ENCODE results near the gene APPL1.
"Not testable (repeated sequence)": the region's sequence is repeated elsewhere in the genome, so short reads cannot be mapped to it uniquely, and the experiment has no call there.

The APPL1 gene

DNA sequence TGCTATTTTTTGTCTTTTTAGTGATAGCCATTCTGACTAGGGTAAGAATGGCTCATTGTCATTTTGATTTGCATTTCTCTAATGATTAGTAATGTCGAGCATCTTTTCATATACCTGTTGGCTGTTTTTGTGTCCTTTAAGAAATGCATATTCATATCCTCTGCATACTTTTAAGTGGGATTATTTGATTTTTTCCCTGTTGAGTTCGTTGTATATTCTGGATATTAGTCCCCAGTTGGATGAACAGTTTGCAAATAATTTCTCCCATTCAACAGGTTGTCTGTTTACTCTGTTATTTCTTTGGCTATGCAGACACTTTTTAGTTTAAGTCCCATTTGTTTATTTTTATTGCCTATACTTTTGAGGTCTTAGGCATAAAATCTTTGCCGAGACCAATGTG is 34.4 kb downstream of the APPL1 start:
- DNase-seq (ENCODE audit: low spot score) (no peak), FAIRE-seq (no peak)

DNA sequence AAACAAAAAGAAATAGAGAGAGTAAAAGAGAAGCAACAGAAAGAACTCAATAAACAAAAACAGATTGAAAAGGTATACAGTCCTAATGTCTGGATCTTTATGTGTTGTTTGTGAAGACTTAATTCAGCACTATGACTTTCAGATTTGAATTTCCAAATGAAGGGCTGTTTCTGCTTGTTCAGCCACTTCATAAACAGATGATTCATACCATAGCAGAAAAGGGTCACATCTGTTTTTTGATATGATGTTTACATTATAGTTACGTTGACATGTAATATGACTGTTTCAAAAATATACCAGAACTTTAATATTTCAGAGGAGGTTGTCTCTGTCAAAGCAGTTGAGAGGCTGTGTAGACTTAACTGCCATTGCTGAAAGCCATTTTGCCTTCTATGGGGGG is 40.9 kb downstream of the APPL1 start:
- FAIRE-seq: no peak
- no peak for DNase-seq (ENCODE audit: low spot score)

DNA sequence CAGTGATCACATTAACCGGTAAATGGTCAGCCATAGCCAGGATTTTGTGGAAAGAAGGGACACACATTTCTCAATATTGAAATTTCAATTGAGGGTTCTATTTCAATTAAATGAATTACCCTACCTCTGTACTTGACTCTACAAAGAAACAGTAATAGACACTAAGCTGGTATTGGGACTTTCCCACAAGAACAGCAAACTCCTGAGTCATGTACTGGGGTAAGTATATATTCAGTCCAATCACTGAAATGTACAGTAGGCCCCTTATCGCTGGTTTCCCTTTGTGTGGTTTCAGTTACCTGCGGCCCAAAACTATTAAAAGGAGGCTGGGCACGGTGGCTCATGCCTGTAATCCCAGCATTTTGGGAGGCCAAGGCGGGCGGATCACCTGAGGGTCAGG is 47.3 kb downstream of the APPL1 start:
- FAIRE-seq (no peak), DNase-seq (ENCODE audit: low spot score) (no peak)

DNA sequence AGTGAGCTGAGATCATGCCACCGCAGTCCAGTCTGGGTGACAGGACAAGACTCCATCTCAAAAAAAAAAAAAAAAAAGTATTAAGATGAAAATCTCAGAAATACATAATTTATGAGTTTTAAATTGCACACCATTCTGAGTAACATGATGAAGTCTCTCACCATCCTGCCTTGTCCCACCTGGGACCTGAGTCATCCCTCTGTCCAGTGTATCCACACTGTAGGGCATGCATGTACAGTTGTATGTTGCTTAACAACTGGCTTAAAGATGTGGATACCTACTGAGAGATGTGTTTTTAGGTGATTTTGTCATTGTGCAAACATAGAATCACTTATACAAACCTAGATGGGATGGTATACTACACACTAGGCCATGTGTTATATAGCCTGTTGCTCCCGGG is 47.9 kb downstream of the APPL1 start:
- FAIRE-seq: no peak
- DNase-seq (ENCODE audit: low spot score): no peak

DNA sequence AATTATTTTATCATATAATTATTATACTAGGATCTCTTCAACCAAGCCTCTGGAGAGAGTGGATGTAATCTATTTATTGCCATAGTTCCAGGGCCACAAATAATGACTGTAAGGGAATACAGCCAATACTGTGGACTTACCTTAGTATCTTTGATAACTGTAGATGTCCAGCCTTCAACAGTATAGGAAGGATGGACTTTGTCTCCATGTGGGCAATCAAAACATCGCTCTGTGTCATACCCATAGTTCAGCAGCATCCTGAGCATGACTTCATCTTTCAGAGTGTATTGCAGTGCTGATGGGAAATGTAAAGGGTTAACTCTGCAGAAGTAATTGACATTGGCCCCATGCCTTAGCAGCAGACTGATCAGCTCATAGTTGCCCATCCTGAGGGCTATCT is 50.7 kb downstream of the APPL1 start:
- no peak for DNase-seq (ENCODE audit: low spot score)
- no peak for FAIRE-seq

DNA sequence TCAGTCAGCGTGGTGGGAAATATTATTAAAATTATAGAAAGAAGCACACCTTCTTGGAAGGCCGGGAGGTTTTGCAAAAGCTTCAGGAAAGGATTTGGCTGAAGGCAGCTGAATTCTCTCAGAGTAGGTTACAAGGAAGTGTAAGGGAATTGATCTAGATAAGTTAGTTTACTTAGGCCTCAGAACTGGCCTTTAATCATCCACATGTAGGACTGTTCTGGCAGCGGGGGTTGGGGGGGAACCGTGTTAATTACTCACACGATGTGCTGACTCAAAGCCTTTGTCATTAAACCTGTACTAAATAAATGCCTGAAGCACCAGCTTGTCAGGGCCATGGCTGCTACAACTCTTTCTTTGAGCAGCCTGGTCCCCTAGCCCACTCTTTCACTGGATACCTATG is 52.2 kb downstream of the APPL1 start:
- DNase-seq (ENCODE audit: low spot score): no peak

DNA sequence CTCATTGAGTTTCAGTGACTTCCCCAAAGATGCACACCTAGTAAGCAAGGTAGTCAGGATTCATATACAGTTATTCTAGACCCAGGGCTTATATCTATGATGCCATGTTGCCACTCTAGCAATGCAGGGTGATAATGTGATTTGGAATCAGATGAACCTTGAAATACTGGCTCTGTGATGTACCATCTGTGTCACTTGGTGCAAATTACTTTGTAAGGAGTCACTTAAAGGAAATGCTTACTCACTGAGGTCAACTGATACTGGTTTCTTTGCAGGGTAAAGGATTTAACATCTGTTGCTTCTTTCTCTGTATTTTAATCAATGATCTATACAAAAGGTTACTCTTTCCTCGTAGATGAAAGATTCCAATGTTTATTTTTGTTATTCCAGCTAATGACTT is 54.2 kb downstream of the APPL1 start:
- FAIRE-seq: peak; percentile 16
- peak; percentile 62 for DNase-seq (ENCODE audit: low spot score)

More for the DNA sequence above, 52.2 kb downstream of the APPL1 start:
- FAIRE-seq: no peak

DNA sequence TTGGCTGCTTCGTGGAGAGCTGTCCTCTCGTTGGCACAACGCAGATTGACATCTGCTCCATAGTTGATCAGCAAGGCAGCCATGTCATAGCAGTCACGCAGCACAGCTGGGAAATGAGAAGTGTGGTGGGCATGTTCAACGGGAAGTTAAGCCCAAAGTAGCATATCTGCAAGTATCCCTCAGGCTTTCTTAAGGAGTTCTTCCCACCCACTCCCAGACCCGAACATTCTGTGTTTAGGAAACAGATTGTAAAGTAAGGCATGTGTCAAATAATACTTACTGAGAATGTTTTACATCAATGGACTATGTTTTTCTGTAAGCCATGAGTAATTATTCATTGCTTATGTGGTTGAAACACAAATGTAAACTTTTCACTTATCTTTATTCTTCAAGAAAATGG is 55.8 kb downstream of the APPL1 start:
- no peak for FAIRE-seq
- no peak for DNase-seq (ENCODE audit: low spot score)

DNA sequence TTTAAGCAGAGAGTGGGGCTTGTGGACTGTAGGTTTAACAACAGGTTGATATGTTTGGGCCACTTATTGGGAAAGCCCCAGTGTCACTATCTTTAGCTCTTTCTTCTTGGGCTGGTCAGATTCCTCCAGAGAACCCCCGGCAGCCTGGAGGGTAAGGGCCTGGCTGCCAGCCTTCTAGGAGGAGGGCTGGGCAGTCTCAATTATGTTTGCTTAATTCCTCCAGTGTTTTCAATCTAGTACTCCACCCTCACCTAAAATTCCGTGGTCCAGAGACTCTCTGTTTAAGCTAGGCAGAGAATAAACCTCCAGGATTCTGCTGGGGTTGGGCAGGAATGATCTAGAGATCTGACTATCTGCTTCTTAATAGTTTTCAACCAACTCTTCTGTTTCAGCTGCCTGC is 59.7 kb downstream of the APPL1 start:
- FAIRE-seq: no peak
- no peak for DNase-seq (ENCODE audit: low spot score)

DNA sequence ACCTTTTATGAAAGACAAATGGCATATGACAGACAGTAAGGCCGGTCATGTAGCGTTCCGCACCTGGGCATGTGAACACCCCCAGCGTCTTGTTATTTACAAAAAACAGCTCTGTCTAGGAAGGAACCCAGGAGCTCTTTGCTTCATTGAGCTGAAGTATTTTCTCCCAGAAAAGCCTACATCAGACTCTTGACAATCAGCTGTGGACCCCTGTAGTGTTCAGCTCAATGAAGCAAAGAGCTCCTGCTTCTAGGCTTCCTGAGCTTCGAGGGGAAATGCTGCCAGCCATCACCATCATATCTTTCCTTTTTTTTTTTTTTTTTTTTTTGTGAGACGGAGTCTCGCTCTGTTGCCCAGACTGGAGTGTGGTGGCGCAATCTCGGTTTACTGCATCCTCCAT is 60.9 kb downstream of the APPL1 start:
- no peak for DNase-seq (ENCODE audit: low spot score)
- no peak for FAIRE-seq

DNA sequence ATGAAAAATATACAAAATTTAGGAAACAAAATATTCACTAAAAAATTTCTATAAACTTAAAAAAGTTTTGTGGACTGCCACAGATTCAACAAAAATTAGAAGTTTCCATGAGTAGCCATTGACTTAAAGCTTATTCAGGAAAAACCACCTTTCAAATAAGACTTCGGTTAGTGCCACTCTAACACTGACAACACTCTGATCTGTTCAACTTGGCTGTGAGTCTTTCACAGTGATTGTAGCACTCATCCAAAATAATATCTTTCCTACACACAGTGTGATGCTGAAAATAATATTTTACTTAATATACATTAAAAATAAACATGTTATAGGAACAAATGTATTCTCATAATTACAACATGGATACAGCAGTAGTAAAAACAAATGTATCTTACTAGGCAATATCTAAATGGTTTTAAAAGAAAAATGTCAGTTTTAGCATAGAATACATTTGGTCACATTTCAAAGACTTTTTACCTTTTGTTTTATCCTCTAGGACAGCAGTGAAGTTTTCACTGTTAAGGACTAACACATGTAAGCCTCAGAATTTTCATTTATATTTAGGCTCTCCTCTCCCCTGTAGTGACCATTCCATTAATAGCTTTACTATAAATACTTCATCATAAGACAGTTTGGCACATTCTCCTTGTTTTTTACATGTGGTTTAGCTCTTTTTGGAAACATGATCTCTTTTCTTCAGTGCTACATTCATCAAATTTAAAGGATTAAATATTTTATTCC is 64.8 kb downstream of the APPL1 start, which contains the start of gene ASB14:
Gene ASB14 (minus strand): TSS at position 527 of the 738 bp plus-strand sequence. CDS start 652 bp downstream, outside the sequence.
- no peak for FAIRE-seq
- no peak for DNase-seq (ENCODE audit: low spot score)

DNA sequence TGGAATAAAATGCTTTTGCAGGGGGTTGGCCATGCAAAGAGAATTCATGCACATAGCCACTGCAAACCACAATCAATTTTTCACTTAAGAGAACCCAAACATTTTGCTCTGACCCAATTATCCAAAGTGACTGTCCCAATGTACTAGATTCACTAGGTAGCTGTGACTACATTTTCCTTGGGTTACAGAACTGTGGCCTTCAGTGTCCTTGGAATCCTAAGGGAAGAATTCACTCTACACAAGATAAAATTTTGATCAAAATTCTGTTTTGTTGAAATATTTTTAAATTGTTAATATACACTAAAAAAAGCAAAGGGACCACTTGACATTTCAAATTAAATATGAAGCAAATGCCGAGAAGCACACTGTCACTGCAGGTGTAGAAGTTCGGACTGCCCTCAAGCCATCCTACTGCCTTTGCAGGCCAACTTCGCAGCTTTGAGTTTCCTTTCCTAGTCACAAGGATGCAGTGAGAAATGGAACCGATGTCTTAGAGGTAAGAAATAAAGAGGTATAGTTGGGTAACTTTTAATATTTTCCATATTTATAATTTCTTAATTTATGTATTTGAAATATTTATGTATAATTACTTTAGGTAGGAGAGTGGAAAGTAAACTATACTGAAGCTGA is 65.5 kb downstream of the APPL1 start:
- FAIRE-seq (no peak), DNase-seq (ENCODE audit: low spot score) (no peak)

DNA sequence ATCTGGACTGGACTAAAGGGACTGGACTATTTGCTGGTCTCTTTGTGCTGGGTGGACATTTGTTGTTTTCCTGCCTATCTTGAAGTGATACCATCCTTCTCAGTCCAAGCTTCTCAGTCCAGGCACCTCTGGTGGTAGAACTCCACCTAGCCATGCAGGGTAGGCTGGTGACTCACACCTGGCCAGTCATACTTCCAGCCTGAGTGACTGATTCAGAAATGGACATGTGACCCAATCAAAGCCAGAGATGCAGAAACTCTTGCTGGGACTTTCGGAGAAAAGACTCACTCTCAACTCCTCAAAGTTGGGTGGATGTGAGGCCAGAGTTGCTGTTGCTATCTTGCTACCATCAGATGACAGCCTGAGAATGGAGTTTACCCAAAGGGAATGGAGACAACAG is 70.5 kb downstream of the APPL1 start:
- FAIRE-seq (peak; percentile 79), DNase-seq (ENCODE audit: low spot score) (peak; percentile 63)

DNA sequence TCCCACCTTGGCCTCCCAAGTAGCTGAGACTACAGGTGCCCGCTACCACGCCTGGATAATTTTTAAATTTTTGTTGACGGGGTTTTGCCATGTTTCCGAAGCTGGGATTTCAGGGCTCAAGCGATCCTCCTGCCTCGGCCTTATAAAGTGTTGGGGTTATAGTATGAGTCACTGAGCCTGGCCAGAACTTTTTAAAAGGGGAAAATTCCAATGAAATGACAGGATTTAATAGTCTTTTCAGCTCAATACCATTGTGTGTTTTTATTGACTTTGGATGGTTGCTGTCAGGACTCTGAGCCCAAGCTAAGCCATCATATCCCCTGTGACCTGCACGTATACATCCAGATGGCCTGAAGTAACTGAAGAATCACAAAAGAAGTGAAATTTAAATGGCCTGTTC is 76.0 kb downstream of the APPL1 start:
- not testable (repeated sequence) for FAIRE-seq; DNase-seq (ENCODE audit: low spot score)

DNA sequence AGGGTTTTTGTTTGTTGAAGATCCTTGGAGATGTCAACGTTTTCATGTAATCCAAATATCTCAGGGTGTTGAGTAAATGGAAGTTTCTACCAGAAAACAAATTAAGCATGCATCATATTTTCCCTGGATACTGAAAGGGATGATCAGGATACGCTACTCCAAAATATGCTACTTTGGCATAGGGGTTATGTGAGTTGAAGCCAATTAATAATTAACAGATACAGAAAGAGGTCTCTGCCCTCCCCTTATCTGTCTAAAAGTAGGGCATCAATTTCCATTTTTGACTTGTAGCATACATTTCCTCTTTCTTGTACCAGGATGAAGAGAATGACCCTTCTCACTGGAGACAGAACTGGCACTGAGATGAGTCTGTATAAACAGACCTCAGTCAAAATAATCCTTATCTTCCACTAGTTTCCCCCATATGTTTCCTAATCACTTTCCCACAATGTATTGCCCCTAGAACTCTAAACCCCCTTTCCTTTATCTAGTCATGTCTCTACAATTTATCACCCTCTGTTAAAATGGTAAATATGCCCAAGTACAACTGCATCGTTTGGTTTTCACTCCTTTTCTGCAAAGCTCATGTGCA is 82.3 kb downstream of the APPL1 start:
- no peak for FAIRE-seq
- no peak for DNase-seq (ENCODE audit: low spot score)

DNA sequence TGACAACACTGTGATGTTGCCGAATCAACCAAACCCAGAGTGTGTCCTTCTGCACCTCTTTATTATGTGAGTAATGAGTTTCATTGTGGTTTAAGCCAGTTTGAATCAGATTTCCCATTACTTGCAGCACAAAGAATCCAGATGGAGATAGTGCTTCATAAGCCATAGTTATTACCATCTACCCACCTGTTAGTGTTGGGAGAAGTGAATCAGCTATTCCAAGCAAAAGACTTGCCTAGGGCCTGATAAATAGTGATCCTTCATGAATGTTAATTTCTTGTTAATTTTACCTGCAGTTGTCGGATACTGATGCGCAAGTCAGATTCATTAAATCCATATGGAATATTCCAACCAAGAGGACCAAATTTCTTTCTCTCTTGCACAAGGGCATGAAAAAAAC is 86.7 kb downstream of the APPL1 start:
- DNase-seq (ENCODE audit: low spot score) (no peak), FAIRE-seq (no peak)

Data from RCC 7860 (cell line).